Dermis microvascular lymphatic vessel endothelial cell (primary cell): ENCODE measurements around the gene TMEM151A. TPM values are rescaled to one million over a fixed set of nuclear protein-coding genes. Genes with fewer than 3 reads are reported as not detected.
A peak's percentile ranks its signal among the peaks of the same experiment; 100 is the strongest.

ENCODE experiments used
- DNase-seq, 2 donors: peaks; one replicate each; pipeline versions ENCODE4 v3.0.0 to v3.0.0-alpha.2; 2010; ENCODE audit warnings: low read depth in 2 of 2
- total RNA-seq: library from RNA; depleted of rRNA; stranded (reverse); fragments of >200 nt; gene quantifications from 2 replicates; pipeline ENCODE4 v1.2.1, GENCODE V29; 2014

TMEM151A gene
- total RNA-seq, 1 donor from 2014 or later, result not detected

DNA sequence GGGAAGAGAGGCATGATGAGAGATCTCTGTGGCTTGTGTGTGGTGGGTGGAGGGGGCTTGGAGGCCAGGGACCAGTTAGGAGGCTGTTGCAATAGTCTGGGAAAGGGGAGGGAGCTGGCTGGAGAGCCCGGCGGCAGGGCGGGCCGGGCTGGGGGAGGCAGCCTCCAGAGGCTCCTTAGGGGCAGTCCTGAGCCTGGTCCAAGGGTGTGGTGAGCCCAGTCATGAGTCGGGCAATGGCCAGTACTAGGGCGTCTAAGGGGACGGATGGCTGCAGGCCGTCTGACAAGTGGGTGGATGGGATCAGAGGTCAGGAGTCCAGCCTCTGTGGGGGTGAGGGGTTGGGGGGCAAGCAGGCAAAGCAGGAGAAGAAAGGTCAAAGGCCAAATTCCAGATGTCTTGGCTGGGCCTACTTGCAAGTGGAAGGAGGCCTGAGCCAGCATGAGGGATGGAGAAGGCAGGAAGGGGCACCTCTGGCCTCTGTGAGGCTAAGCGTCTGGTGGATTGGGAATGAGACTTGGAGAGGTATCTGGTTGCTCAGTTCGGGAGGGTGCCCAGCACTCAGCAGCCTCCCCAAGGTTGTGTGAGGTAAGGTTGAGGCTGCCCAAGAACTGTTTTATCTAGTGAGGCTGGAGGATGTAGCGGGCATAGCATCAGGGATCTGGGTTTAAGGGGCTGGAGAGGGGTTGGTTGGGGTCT lies 31.2 kb downstream of the TMEM151A start:
- DNase-seq, result no peak

DNA sequence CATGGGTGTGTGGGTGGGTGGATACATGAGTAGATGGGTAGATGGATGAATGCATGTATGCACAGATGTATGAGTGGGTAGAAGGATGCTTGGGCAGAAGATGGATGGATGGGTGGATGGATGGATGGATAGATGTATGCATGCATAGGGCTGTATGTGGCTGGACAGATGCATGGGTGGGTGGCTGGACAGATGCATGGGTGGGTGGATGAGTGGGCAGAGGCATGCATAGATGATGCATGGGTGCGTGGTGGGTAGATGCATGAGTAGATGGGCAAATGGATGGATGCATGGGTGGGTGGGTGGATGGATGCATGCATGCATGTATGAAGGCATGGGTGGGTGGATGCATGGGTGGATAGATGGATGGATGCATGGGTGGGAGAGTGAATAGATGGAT lies 32.0 kb downstream of the TMEM151A start:
- DNase-seq, result no peak

DNA sequence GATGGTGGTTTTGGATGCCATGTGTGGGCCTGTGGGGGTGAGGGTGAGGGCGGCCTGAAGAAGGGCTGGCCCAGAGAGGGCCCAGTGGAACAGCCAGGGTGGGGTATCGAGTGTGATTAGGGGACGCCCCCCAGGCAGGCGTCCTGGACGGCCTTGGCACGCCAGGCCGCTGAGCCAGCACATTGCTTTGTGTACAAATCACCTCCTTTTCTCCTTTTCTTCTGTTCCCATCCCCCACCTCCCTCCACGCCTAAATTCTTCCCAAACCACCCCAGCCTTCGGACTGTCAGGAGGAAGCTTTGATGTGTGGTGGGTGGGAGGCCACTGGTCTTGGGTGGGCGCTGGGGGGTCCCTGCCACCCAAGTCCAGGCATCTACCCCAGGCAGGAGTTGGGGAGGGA lies 33.0 kb downstream of the TMEM151A start:
- DNase-seq, result no peak

DNA sequence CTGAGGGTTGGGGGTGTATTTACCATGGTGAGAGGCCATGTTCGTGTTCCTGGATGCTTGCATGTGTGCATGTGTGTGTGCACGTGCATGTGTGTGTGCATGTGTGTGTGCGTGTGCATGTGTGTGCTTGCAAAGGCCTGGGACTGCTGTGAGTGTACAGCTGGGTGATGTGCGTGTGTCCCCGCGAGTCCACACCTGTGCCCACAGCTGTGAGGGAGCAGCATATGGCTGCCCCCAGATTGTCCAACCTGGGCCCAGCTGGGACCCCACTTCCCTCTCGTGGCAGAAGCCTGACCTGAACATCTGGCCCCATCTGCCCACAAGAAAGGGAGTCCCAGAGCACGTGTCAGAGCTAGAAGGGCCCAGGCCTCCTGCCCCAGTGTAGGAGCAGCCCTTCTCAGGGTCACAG lies 33.6 kb downstream of the TMEM151A start:
- DNase-seq, result no peak

DNA sequence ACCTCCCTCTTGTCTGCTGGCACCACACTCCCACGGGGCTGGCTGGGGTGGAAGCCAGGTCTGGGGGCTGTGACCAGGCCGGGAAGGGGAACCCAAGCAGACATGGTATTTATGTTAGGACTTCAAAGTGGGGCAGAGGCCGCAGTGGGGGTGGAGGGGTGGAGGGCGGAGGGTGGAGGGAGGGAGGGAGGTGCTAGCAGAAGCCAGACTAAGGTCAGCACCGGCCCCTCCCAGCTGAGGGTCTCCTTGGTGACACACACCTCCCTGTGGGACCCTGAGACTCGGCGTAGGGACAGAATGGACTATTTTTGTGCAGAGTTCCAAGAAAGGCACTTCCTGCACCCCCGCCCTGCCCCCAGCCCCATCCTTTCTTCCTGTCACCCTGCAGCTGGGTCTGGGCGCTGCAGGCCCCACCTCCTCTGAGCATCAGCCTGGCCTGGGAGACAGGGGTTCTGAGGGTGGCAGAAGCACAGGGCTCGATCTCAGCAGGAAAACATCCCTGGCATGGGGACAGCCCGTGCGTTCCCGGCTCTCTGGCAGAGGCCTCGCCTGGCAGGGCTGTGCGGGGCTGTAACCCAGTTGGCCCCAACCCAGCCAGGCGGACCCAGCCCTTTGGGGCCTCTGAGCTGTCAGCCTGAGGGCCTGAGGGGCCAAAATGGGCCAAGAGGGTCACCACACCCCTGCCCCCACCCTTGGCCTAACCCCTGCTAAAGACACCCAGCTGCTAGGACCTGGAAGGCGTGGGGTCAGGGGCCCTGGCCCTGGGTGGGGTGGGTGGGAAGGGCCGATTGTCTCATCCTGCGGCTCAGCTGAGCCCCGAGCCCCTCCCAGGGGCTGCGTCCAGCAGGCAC lies 34.8 kb downstream of the TMEM151A start:
- no peak for DNase-seq

DNA sequence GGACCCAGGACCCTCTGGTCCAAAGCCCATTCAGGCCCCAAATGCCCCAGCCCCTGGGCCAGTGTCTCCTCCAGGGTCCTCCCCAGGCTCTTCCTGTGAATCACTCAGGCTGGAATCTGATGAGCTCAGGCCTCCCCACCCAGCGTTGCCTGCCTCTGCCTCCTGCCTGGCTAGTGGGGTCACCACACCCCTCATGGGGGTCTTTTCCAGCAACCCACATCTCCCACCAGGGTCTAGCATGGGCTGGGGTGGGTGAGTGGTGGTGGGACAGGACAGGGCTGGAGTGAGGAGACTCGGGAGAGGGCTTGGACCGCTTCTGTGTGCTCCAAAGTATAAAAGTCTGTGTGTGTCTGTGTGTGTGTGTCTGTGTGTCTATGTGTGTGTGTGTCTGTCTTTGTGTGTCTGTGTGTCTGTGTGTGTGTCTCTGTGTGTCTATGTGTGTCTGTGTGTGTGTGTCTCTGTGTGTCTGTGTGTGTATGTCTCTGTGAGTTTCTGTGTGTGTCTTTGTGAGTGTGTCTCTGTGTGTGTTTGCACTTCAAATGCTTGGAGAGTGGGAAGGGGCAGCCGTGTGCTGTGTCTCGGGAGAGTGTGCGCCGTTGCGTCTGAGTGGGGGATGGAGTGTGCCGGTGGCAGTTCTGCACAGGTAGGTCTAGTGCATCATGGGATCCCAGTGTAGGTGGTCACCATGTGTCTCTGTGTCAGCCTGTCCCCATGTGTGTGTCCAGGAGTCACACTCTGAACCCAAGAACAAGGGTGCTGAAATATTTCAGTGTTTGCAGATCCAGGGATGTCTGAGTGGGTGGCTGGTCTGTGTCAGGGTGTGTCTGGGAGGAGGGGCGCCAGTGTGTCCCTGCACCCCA lies 35.7 kb downstream of the TMEM151A start:
- DNase-seq, result peak in 1 of 2 donors; percentile 17

DNA sequence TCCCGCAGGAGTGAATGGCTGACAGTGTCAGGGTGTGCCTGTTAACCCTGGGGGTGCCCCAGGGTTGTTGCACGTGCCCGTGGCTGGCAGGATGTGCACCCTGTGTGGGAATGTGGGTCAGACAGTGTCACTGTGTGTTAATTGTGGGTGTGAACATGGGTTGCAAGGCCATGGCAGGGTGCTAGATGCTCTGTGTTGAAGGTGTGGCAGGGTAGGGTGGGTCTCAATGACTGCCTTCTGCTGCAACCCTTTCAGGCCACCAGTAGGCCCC lies 36.3 kb downstream of the TMEM151A start:
- no peak for DNase-seq

DNA sequence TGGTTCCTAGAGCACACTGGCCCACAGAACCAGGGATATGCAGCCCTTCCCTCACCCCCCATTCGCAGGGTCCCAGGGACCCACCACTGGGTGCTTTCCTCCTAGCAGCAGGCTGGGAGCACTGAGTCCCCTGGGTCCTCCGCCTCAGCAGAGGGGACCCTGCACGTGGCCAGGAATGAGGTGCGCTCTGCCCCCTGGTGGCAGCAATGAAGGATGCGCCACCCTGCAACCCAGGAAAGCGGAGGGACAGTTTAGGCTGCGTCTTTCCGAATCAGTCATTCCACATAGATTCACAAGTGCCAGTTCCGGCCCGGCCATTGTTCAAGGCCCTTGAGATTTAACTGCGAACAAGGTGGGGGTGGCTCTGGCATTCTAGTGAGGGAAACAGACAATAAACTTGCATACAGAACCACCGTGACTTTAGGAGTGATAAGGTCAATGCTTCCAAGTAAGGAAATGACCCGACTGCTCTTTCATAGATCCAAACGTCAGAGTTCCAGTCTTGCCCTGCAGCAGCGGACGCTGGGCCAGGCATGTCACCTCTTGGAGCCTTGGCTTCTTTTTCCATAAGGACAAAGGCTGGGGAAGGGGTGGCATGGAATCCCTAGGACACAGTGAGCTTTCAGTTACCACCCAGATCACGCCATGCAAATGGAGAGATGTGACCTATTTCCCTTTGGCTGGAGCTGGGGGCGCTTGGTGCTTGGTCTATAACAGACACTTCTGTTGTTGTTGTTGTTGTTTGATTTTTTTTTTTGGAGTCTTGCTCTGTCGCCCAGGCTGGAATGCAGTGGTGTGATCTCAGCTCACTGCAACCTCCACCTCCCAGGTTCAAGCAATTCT lies 36.8 kb downstream of the TMEM151A start:
- DNase-seq, result peak; percentile 44 to 68

DNA sequence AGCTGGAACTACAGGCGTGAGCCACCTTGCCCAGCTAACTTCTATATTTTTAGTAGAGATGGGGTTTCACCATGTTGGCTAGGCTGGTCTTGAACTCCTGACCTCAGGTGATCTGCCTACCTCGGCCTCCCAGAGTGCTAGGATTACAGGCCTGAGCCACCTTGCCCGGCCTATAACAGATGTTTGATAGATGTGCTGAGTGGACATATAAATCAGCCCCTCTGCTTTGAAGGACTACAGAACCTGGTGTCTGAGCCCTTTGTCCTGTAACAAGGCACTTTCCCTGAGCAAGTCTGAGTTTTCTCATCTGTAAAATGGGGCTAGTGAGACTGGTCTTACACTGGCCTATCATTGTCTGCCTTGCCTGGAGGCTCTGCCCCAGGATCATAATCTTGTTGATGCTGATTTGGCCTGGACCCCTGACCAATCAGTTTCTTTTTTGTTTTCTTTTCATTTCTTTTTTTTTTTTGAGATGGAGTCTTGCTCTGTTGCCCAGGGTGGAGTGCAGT lies 37.5 kb downstream of the TMEM151A start:
- no peak for DNase-seq

DNA sequence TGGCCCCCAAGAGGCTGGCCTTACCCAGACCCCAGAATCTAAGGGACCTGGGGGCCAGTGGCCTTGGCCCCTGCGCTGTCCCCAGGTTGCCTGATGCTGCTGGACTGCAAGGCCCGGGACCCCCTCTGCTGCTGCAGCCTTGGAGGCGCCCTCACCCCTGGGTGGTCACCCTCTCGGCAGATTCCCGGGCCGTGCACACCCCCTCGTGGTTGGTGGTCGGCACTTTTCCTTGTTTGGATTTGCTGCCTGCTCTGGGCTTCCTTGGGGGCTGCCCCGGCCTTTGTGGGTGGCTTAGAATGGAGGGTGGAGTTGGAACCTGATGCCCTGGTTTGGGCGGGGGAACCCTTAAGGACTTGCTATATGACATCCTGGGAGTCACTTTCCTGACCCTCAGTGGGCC lies 39.2 kb downstream of the TMEM151A start:
- no peak for DNase-seq

DNA sequence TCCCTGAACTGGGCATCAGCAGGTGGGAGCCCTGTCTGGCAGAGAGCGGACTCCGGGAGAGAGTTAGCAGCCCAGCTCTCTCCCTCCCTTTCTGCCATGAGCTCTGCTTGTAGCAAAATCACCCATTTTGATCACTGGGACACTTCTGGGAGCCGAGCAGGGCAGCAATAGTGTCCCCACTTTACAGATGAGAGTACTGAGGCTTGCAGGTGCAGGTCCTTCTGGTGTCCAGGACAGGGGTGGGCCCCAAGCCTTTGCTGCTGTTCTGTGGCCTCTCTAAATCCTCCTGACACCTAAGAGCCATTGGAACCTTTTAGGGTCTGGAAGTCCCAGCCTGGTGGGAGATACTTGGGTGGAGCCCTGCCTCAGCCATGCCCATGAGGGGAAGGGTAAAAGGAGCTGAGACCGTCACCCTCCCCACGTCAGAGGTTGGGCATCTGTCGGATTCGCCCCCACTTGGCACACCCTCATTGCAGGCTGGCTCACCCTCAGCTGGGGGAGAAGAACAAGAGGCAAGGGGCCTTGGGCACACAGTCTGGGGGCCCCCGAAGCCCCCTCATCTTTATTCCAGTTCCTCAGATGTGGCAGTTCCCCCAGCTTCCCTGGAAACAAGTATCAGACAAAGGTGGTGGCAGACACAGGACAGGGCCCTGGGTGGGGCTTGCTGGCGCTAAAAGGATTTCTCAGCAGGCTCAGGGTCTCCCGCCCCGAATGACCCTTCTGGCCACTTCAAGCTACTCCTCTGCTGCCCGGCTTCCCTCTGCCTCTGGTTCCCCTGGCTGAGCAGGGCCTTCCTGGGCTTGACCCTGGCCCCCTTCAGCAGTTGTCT lies 40.1 kb downstream of the TMEM151A start:
- DNase-seq, result no peak

DNA sequence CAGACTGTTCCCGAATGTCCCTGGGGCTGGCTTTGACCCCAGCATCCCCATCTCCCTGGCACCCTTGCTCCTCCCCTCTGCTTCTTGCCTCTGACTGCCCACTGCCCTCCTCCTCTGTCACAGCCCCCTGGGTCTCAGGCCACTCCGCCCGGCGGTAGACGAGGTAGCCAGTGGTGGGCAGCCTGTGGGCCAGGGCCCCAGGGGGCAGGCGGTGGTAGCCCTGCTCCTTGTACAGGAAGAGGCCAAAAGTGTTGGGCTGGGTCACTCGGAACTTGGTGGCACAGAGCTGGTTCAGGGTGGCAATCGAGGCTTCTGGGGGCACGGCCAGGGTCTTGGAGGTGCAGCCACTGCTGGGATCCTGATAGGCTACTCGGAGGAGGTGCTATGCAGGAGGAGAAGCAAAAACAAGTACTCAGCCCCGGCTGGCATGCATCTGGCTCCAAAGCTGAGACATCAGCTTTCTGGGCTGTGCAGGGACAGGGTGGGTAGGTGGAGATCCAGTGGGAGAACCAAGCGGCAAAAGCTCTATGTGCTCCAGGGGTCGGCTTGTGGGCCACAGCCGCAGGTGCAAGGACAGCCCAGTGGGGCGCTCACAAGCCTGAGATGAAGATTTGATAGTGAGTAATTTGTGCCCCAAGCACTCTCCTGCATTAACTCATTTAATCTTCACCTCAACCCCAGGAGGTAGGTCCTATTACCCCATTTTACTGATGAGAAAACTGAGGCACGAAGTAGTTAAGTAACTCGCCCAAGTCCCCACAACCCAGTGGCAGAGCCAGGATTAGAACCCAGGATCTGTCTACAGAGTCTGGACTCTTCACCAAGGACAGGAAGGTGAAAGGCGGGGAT lies 40.9 kb downstream of the TMEM151A start:
- DNase-seq, result no peak

DNA sequence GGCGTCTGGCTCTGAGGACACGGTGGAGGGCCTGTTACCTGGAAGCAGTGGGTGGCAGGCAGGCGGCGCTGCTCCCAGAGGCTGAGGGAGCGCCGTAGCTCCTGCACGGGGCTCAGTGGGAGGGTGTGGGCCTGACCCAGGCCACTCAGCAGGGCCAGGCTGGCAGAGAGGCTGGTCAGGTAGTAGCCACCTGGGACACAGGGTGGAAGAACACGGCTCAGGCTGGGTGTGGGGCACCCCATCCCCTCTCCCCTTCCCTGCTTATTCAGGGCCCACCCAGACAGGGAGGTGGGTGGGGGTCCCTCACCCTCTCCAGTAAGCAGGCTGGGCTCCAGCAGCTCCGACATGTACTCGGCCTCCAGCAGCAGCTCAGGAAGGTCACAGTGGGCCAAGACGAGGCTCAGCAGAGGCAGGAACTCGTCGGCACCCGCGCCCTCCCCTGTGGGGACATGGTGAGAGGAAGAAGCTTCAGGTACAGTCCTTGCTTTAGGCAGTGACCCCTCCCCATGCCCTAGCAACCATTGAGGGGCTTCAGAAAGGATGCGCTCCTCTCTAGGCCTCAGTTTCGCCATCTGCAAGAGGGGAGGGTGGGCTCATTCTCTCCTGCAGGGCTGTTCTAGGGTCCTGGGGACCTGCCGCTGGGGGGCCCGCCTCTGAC lies 41.7 kb downstream of the TMEM151A start:
- DNase-seq, result no peak

DNA sequence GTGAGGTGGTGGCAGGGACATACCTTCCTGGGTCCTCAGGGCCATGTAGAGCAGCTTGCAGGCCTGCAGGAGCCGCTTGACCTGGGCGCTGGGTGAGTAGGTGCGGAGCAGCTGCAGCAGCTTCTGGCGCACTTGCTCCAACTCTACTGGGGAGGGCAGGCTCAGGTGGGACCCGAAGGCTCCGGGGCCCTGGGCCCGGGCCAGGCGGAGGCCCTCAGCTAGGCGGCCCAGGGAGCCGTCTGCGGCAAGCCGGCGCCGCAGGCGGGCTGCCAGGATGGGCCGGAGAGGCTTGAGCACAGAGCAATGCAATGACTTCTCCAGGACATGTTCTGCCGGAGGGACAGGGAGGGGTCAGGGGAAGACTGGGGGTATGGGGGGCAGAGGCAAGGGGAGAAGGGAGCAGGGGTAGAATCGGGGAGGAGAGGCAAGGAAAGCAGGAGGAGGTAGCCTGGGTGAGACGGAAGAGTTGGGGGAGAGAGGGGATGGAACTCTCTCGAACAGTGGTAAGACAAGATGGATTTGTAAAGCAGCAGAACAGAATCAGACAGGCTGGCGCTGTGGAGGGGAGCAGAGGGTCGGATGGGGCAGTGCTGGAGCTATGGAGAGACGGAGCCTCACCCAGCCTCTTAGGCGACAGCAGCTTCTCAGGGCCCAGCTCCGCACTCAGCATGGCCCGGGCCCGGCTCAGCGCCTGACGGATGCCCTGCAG lies 42.4 kb downstream of the TMEM151A start:
- DNase-seq, result no peak

DNA sequence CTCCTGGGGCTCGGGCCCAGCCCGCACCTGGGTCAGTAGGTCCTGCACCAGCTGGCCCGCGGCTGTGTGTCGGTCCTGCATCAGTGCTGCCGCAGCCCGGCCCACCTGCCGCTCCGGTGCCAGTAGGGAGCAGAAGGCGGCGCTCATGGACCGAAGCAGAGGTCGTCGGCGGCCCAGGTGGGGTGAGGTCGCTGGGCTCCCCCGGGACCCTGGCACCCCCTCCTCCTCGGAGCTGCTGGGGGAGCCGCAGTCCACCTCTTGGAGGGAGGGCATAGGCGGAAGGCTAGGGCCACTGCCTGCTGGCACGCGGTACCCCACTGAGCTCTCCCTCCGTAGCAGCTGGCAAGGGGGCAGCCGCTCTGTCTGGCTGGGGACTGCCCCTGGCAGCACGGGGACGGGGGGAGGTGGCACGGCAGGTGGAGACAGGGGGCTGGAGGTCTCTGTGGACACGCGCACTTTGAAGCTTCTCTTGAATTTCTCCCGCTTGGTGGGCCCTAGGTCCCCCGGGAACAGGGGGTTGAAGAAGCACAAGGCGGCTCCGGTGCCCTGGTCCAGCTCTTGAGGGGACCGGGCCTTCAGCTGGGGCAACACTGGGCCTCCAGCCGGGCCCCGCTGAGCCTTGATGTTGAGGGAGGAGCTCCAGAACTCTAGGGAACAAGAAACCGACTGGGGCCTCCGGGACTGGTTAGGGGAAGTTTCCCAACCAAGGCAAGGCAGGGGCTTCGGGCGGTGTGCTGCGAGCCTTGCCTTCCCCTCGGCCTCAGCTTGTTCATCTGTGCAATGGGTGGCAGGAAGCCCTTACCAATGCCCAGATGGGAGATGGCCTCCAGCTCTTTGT lies 43.1 kb downstream of the TMEM151A start:
- no peak for DNase-seq

DNA sequence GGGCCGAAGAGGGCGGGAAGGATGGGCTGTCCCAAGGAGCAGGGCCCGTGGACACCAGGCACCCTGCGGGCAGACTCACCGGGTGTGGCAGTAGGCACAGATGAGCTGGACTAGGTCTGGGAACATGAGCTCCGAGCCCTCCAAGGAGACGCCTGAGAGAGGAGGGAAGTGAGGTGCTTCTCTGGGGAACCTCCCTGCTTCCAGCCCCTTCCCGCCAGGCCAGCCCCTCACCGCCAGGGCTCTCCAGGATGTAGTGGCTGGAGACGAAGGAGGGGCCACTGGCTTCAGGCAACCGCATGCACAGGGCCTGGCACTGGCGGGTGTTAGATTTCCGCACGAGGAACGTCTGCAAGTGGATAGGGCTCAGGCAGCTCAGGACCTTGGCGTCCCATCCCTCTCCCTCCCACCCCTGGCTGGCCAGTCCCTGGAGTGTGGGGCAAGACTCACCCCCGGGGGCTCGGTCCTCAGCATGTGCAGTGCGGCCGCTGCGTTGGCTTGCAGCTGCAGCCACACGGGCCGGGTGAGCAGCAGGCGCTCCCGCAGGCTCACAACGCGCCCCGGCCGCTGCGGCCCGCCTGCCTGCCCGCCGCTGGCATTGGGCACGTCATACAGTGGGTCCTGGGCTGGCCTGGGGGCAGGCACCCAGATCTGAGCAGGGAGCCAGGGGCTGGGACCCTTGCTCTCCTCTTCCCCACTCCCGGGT lies 44.0 kb downstream of the TMEM151A start:
- peak in 1 of 2 donors; percentile 46 for DNase-seq
